ENCODE results near the gene CREB3L1.

The CREB3L1 gene

GRCh38 chr11:46343520-46343919, 66.1 kb downstream of the CREB3L1 start:
- H3K4me3 ChIP-seq (ENCODE audit: insufficient read depth, low read depth, low read length) = no peak overlapping the region
- peaks cover 34% of the 10 kb centered on the region for H3K4me1 ChIP-seq (ENCODE audit: control insufficient read depth, insufficient read depth, low read length)
- H3K36me3 ChIP-seq (ENCODE audit: control insufficient read depth, insufficient read depth, low read length) = no peaks in the 10 kb centered on the region
- no peak overlapping the region for H3K27ac ChIP-seq (ENCODE audit: insufficient read depth, low read depth, low read length, poor library complexity, severe bottlenecking)
- WGBS, 2 experiments = 84 to 88% methylated on average over 2 to 3 of the region's 3 CpGs
- no peaks in the 10 kb centered on the region for H3K9me3 ChIP-seq (ENCODE audit: control insufficient read depth, low read length)
- peaks cover 9% of the 10 kb centered on the region for H3K27me3 ChIP-seq (ENCODE audit: control insufficient read depth, insufficient read depth, low read length, poor library complexity, severe bottlenecking)

GRCh38 chr11:46345131-46345597, 67.7 kb downstream of the CREB3L1 start:
- Histone ChIP-seq H3K4me3 (ENCODE audit: insufficient read depth, low read depth, low read length) (no peak overlapping the region), H3K4me1 (ENCODE audit: control insufficient read depth, insufficient read depth, low read length) (peaks cover 23% of the 10 kb centered on the region)

GRCh38 chr11:46345881-46346484, 68.5 kb downstream of the CREB3L1 start:
- Histone ChIP-seq H3K4me3 (ENCODE audit: insufficient read depth, low read depth, low read length) (no peak overlapping the region), H3K9me3 (ENCODE audit: control insufficient read depth, low read length) (no peaks in the 10 kb centered on the region), H3K27ac (ENCODE audit: insufficient read depth, low read depth, low read length, poor library complexity, severe bottlenecking) (no peak overlapping the region), H3K36me3 (ENCODE audit: control insufficient read depth, insufficient read depth, low read length) (no peaks in the 10 kb centered on the region), H3K4me1 (ENCODE audit: control insufficient read depth, insufficient read depth, low read length) (peaks cover 17% of the 10 kb centered on the region), H3K27me3 (ENCODE audit: control insufficient read depth, insufficient read depth, low read length, poor library complexity, severe bottlenecking) (peaks cover 9% of the 10 kb centered on the region)
- WGBS, 2 experiments = 92% methylated on average over 10 of the region's 10 CpGs

More at GRCh38 chr11:46345131-46345597, 67.7 kb downstream of the CREB3L1 start:
- Histone ChIP-seq H3K9me3 (ENCODE audit: control insufficient read depth, low read length) (no peaks in the 10 kb centered on the region), H3K27me3 (ENCODE audit: control insufficient read depth, insufficient read depth, low read length, poor library complexity, severe bottlenecking) (peaks cover 9% of the 10 kb centered on the region), H3K27ac (ENCODE audit: insufficient read depth, low read depth, low read length, poor library complexity, severe bottlenecking) (no peak overlapping the region), H3K36me3 (ENCODE audit: control insufficient read depth, insufficient read depth, low read length) (no peaks in the 10 kb centered on the region)
- 63 to 64% methylated on average over 20 of the region's 20 CpGs for WGBS, 2 experiments

DNA sequence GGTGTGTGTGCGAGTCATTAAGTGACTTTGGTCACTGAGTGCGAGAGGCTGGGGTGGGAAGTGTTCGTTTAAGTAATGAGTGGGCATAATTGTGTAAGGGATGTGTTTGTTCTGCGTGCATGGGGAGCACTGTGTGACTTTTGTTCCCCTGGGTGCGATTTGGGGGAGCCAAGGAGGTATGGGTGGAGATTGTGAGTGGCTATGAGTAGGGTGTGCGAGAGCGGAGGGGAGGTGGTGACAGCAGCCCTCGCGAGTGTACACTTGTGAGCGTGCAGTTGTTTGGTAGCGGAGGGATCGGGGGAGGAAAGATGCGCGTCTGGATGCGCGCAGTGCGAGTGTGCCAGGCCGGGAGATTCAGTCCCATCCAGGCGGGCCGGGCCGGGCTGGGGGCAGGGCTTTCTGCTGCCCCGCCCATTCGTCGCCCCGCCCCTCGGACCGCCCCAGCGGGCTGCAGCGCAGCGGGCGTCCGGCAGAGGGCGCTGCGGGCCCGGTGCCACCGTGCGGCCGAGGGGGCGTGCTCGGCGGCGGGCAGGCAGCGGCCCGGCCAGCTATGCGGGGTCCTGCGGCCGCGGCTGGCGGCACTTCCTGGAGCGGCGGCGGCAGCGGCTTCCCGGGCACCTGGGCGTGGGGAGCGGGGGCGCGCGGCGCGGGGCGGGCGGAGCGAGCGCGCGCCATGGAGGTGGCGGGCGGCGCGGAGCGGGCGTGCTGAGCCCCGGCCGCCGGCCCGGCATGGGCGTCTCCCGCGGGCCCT, 69.6 kb downstream of the CREB3L1 start, which contains the start of gene DGKZ:
TSS of gene DGKZ (plus strand) at position 578 of the 751 bp plus-strand sequence. CDS start 197 bp downstream, outside the sequence.
- Histone ChIP-seq H3K36me3 (ENCODE audit: control insufficient read depth, insufficient read depth, low read length) (no peaks in the 10 kb centered on the region), H3K4me1 (ENCODE audit: control insufficient read depth, insufficient read depth, low read length) (peaks cover 24% of the 10 kb centered on the region), H3K27ac (ENCODE audit: insufficient read depth, low read depth, low read length, poor library complexity, severe bottlenecking) (no peak within 1 kb of the TSS), H3K27me3 (ENCODE audit: control insufficient read depth, insufficient read depth, low read length, poor library complexity, severe bottlenecking) (peaks cover 9% of the 10 kb centered on the region), H3K4me3 (ENCODE audit: insufficient read depth, low read depth, low read length) (peak within 1 kb of the TSS; percentile 82), H3K9me3 (ENCODE audit: control insufficient read depth, low read length) (no peaks in the 10 kb centered on the region)
- 11% methylated on average over 80 of the region's 80 CpGs for WGBS, 2 experiments

DNA sequence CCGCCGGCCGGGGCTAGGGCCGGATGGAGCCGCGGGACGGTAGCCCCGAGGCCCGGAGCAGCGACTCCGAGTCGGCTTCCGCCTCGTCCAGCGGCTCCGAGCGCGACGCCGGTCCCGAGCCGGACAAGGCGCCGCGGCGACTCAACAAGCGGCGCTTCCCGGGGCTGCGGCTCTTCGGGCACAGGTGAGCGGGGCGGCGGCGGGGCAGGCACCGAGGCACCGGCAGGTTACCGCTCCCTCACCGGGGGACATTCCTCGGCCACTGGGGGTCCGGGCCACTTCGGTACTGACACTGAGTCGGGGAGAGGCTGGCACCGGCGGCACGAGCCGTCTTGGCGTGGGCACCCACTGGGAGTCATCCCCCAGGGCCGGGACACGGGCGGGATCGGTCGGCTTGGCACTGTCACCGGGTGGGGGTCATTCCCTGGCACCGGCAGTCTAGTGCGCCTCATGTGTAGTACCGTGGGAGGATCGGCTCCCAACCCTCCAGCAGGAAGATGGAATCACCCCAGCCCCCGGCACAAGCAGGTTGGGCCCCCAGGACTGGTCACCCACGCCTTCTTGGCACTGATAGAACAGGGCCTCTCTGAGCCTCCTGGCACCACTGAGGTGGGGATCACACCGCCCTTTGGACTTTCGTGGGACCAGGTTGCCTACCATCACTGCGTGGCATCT, 70.3 kb downstream of the CREB3L1 start:
- H3K4me3 ChIP-seq (ENCODE audit: insufficient read depth, low read depth, low read length) = peak overlapping the region; percentile 82
- H3K27ac ChIP-seq (ENCODE audit: insufficient read depth, low read depth, low read length, poor library complexity, severe bottlenecking) = no peak overlapping the region
- no peaks in the 10 kb centered on the region for H3K9me3 ChIP-seq (ENCODE audit: control insufficient read depth, low read length)
- no peaks in the 10 kb centered on the region for H3K36me3 ChIP-seq (ENCODE audit: control insufficient read depth, insufficient read depth, low read length)
- WGBS, 2 experiments = 9 to 10% methylated on average over 63 of the region's 63 CpGs
- peaks cover 24% of the 10 kb centered on the region for H3K4me1 ChIP-seq (ENCODE audit: control insufficient read depth, insufficient read depth, low read length)
- peaks cover 9% of the 10 kb centered on the region for H3K27me3 ChIP-seq (ENCODE audit: control insufficient read depth, insufficient read depth, low read length, poor library complexity, severe bottlenecking)

GRCh38 chr11:46348566-46349401, 71.3 kb downstream of the CREB3L1 start:
- no peaks in the 10 kb centered on the region for H3K36me3 ChIP-seq (ENCODE audit: control insufficient read depth, insufficient read depth, low read length)
- H3K9me3 ChIP-seq (ENCODE audit: control insufficient read depth, low read length) = no peaks in the 10 kb centered on the region
- peak overlapping the region; percentile 82 for H3K4me3 ChIP-seq (ENCODE audit: insufficient read depth, low read depth, low read length)
- no peak overlapping the region for H3K27ac ChIP-seq (ENCODE audit: insufficient read depth, low read depth, low read length, poor library complexity, severe bottlenecking)
- H3K4me1 ChIP-seq (ENCODE audit: control insufficient read depth, insufficient read depth, low read length) = peaks cover 31% of the 10 kb centered on the region
- WGBS, 2 experiments = 76 to 77% methylated on average over 18 of the region's 18 CpGs
- H3K27me3 ChIP-seq (ENCODE audit: control insufficient read depth, insufficient read depth, low read length, poor library complexity, severe bottlenecking) = peaks cover 9% of the 10 kb centered on the region

DNA sequence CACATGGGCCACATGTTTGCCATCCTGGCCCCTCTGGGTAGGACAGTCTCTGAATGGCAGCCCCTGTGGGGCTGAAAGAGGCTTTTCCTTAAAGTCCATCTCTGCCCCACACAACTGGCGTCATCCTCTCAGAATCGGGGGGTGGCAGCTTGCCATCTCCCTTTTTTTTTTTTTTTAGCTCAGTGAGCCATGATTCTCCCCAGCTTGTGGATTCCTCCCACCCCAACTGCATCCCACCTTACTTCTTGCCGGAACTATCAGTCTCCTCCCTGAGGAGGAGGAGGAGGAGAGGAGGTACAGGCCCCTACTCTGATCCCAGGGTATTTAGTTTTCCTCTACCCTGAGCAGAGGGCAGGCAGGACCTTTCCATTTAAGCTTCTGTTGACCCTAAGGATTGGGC, 73.2 kb downstream of the CREB3L1 start:
- peaks cover 30% of the 10 kb centered on the region for H3K4me1 ChIP-seq (ENCODE audit: control insufficient read depth, insufficient read depth, low read length)
- 96 to 98% methylated on average over 2 to 3 of the region's 3 CpGs for WGBS, 2 experiments
- no peak overlapping the region for H3K27ac ChIP-seq (ENCODE audit: insufficient read depth, low read depth, low read length, poor library complexity, severe bottlenecking)
- H3K27me3 ChIP-seq (ENCODE audit: control insufficient read depth, insufficient read depth, low read length, poor library complexity, severe bottlenecking) = peaks cover 9% of the 10 kb centered on the region
- H3K4me3 ChIP-seq (ENCODE audit: insufficient read depth, low read depth, low read length) = no peak overlapping the region
- no peaks in the 10 kb centered on the region for H3K9me3 ChIP-seq (ENCODE audit: control insufficient read depth, low read length)
- H3K36me3 ChIP-seq (ENCODE audit: control insufficient read depth, insufficient read depth, low read length) = no peaks in the 10 kb centered on the region

DNA sequence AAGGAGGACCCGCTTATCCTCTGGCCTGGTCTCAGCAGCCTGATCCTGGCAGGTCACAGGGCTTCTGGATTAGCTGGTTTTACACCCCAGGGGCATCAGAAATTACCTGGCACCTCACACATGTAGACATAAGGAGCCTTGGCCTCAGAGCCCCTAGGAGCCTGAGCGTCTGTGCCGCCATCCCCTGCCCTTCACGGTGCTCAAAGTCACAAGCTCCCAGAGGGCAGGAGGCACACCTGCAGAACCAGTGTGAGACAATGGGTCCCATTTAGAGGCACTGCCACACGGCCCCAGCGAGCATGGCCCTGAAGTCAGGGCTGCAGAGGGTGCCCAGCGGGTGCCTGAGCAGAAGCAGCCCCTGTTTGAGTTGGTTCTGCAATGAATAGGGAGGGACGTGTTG, 73.7 kb downstream of the CREB3L1 start:
- H3K27ac ChIP-seq (ENCODE audit: insufficient read depth, low read depth, low read length, poor library complexity, severe bottlenecking) = no peak overlapping the region
- H3K4me3 ChIP-seq (ENCODE audit: insufficient read depth, low read depth, low read length) = no peak overlapping the region
- no peaks in the 10 kb centered on the region for H3K36me3 ChIP-seq (ENCODE audit: control insufficient read depth, insufficient read depth, low read length)
- H3K27me3 ChIP-seq (ENCODE audit: control insufficient read depth, insufficient read depth, low read length, poor library complexity, severe bottlenecking) = peaks cover 9% of the 10 kb centered on the region
- H3K4me1 ChIP-seq (ENCODE audit: control insufficient read depth, insufficient read depth, low read length) = peaks cover 30% of the 10 kb centered on the region
- H3K9me3 ChIP-seq (ENCODE audit: control insufficient read depth, low read length) = no peaks in the 10 kb centered on the region
- 90 to 93% methylated on average over 8 of the region's 8 CpGs for WGBS, 2 experiments

DNA sequence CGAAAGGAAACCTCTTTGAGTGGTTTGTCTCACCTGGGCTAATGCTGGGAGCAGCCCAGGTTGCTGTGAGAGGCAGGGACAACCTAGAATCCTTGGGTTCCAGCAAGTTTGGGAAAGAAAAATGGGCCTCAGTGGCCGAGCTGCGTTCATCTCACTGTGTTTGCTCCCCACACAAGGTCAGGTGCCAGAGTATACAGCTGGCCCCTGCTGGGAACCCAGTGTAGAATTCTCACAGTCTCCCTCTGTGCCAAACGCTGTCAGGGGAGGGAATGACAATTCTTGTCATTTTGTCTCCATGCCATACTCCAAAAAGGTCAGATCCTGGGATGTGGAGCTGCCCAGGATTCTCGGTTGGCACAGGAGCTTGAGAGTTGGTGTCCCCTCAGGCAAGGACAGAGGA, 74.1 kb downstream of the CREB3L1 start:
- Histone ChIP-seq H3K9me3 (ENCODE audit: control insufficient read depth, low read length) (no peaks in the 10 kb centered on the region), H3K4me1 (ENCODE audit: control insufficient read depth, insufficient read depth, low read length) (peaks cover 35% of the 10 kb centered on the region), H3K27ac (ENCODE audit: insufficient read depth, low read depth, low read length, poor library complexity, severe bottlenecking) (no peak overlapping the region), H3K36me3 (ENCODE audit: control insufficient read depth, insufficient read depth, low read length) (no peaks in the 10 kb centered on the region), H3K27me3 (ENCODE audit: control insufficient read depth, insufficient read depth, low read length, poor library complexity, severe bottlenecking) (peaks cover 4% of the 10 kb centered on the region), H3K4me3 (ENCODE audit: insufficient read depth, low read depth, low read length) (no peak overlapping the region)
- 74 to 75% methylated on average over 5 of the region's 5 CpGs for WGBS, 2 experiments
